CD4-positive, alpha-beta memory T cell (primary cell): ENCODE measurements around the gene AHRR. TPM values are rescaled to one million over a fixed set of nuclear protein-coding genes. Genes with fewer than 3 reads are reported as not detected.
"Not testable (repeated sequence)": the region's sequence is repeated elsewhere in the genome, so short reads cannot be mapped to it uniquely, and the experiment has no call there.

Experiments used
- CTCF ChIA-PET: fragments of 350-600 bp; sonication (Branson Sonifier 250); formaldehyde crosslinking; loops from one replicate; lab custom pipeline; 2021; ENCODE audit warnings: inconsistent platforms; ENCODE audit not compliant: partially characterized antibody; lab: Charles Lee
- POLR2A ChIA-PET: fragments of 350-600 bp; sonication (Branson Sonifier 250); formaldehyde crosslinking; loops from one replicate; lab custom pipeline; 2021; ENCODE audit not compliant: partially characterized antibody; lab: Charles Lee
- DNase-seq, 5 donors: peaks; one replicate each; pipeline versions ENCODE4 v3.0.0 to v3.0.0-alpha.2; 2020 to 2022; ENCODE audit warnings: mixed read lengths in 1 of 5
- H3K27ac ChIP-seq: one replicate; pipeline ENCODE4 v1.7.0; 2013; ENCODE audit warnings: low read depth, low read length
- H3K27me3 ChIP-seq: 2 replicates; pipeline ENCODE4 v1.7.0; 2013; ENCODE audit warnings: mild to moderate bottlenecking, low read length, moderate library complexity; ENCODE audit not compliant: insufficient read depth
- H3K36me3 ChIP-seq: 2 replicates; pipeline ENCODE4 v1.7.0; 2013; ENCODE audit warnings: mild to moderate bottlenecking, low read length, moderate library complexity; ENCODE audit not compliant: insufficient read depth
- H3K4me1 ChIP-seq: 2 replicates; pipeline ENCODE4 v1.7.0; 2013; ENCODE audit warnings: mild to moderate bottlenecking, low read length, moderate library complexity; ENCODE audit not compliant: insufficient read depth
- H3K4me3 ChIP-seq, 2 donors: one replicate each; pipeline ENCODE4 v1.7.0; 2013; ENCODE audit warnings: low read length in 2 of 2, mild to moderate bottlenecking in 1 of 2
- H3K9me3 ChIP-seq, 2 donors: one replicate each; pipeline ENCODE4 v1.7.0; 2013; ENCODE audit warnings: low read length in 2 of 2, control low read depth in 1 of 2; ENCODE audit not compliant: control insufficient read depth in 1 of 2
- H3K27ac Mint-ChIP-seq, 7 donors: one replicate each; pipeline ENCODE4 v1.8.0; 2020 to 2021; ENCODE audit warnings: mixed read lengths in 7 of 7, mild to moderate bottlenecking in 6 of 7, inconsistent platforms in 3 of 7, moderate library complexity in 3 of 7
- H3K27me3 Mint-ChIP-seq, 2 donors: one replicate each; pipeline ENCODE4 v1.8.0; 2020 to 2021; ENCODE audit warnings: mixed read lengths in 2 of 2
- H3K36me3 Mint-ChIP-seq, 2 donors: one replicate each; pipeline ENCODE4 v1.8.0; 2020 to 2021; ENCODE audit warnings: mixed read lengths in 2 of 2, inconsistent platforms in 1 of 2, mild to moderate bottlenecking in 1 of 2
- H3K4me1 Mint-ChIP-seq, 4 donors: one replicate each; pipeline ENCODE4 v1.8.0; 2020 to 2021; ENCODE audit warnings: mixed read lengths in 4 of 4, mild to moderate bottlenecking in 1 of 4
- H3K4me3 Mint-ChIP-seq, 8 donors: one replicate each; pipeline ENCODE4 v1.8.0; 2020 to 2021; ENCODE audit warnings: mixed read lengths in 8 of 8, mild to moderate bottlenecking in 7 of 8, moderate library complexity in 6 of 8, inconsistent platforms in 3 of 8
- H3K9me3 Mint-ChIP-seq, 8 donors: one replicate each; pipeline ENCODE4 v1.8.0; 2020 to 2021; ENCODE audit warnings: mixed read lengths in 8 of 8, mild to moderate bottlenecking in 5 of 8, inconsistent platforms in 3 of 8, moderate library complexity in 1 of 8
- intact Hi-C: fragments of 100-400 bp; cut with micrococcal nuclease; formaldehyde crosslinking; loops from one replicate; pipeline ENCODE4 v1.15.1; 2023
- polyA plus RNA-seq, 2 donors: library from polyadenylated mRNA; unstranded; fragments of 300-500 nt; fragmentation: Illumina TruSeq; gene quantifications; one replicate each; pipeline ENCODE4 v1.2.3, GENCODE V29; 2021
- total RNA-seq, 2 experiments: library from RNA; stranded (reverse); gene quantifications; one replicate each; pipeline ENCODE4 v1.2.3, GENCODE V29; 2021

The AHRR gene
- total and polyA plus RNA-seq, 4 experiments from 2014 or later: 0.23 to 2.7 (median 0.74) TPM

DNA sequence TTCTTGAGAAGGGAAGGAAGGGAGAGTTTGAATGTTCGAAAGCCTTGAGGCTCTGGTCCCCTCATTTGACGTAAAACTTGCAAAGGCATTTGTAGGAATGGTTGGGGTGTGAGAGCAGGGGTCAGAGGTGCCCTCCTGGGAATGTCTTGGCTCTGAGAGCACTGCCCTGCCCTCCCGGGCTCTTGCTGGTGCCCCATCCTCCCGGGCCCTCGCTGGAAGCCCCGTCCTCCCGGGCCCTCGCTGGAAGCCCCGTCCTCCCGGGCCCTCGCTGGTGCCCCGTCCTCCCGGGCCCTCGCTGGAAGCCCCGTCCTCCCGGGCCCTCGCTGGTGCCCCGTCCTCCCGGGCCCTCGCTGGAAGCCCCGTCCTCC, 48.3 kb downstream of the AHRR start:
- H3K9me3 Mint-ChIP-seq: peaks cover 0 to 18% (median 9%) of the 10 kb centered on the region in 8 donors
- CTCF ChIA-PET: interaction anchor here (1.4 kb wide), 1 partner anchor 8 kb away, joined by 3 read pairs; no protein-coding TSS in a partner anchor

DNA sequence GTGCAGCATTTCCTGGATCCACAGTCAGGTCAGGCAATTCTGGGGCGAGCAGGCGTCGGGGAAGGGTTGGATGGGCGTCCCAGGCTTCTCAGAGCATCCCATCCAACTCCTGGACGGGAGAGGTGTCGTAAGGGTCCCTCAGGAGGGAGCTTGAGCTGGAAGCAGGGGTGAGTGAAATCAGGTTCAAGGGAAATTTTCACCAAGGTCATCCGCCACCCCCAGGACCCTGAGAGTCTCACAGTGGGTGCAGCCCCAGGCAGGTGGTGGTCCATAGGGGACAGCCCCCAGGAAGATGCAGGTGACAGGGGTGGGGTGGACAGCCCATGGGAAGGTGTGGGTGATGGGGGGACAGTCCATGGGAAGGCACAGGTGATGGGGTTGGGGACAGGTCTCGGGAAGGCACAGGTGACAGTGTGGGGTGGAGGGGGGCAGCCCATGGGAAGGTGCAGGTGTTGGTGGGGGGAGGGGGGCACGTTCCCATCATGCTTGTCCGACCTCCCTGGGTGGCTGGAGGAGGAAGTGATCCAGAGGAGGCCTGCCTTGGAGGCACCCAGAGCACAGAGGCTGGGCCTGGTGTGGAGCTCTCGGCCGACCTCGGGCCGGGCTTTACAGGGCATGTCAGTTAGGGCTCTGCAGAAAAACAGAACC, 48.9 kb downstream of the AHRR start:
- Mint-ChIP-seq H3K27ac (peak overlapping the region in 1 of 7 donors; percentile 36), H3K36me3 (no peaks in the 10 kb centered on the region), H3K27me3 (peaks cover 7 to 17% of the 10 kb centered on the region in 2 donors), H3K4me3 (no peak overlapping the region), H3K4me1 (peaks cover 6 to 19% (median 13%) of the 10 kb centered on the region in 4 donors), H3K9me3 (peaks cover 0 to 13% (median 3%) of the 10 kb centered on the region in 8 donors)
- H3K27ac ChIP-seq: no peak overlapping the region
- no peak for DNase-seq
- no peaks in the 10 kb centered on the region for H3K36me3 ChIP-seq
- H3K27me3 ChIP-seq: no peaks in the 10 kb centered on the region
- intact Hi-C loops: no loop called here
- ChIA-PET CTCF (no interaction called here), POLR2A (no interaction called here)
- H3K4me3 ChIP-seq: no peak overlapping the region
- no peaks in the 10 kb centered on the region for H3K9me3 ChIP-seq
- peaks cover 15% of the 10 kb centered on the region for H3K4me1 ChIP-seq

More for the DNA sequence above, 48.3 kb downstream of the AHRR start:
- H3K36me3 Mint-ChIP-seq, H3K36me3 ChIP-seq, H3K4me3 ChIP-seq, H3K9me3 ChIP-seq, DNase-seq, intact Hi-C loops, H3K27me3 ChIP-seq, H3K27ac ChIP-seq, POLR2A ChIA-PET, H3K27ac Mint-ChIP-seq: not testable (repeated sequence)
- Mint-ChIP-seq H3K4me3 (peak overlapping the region in 1 of 8 donors; percentile 2), H3K27me3 (peaks cover 7 to 15% of the 10 kb centered on the region in 2 donors), H3K4me1 (peaks cover 6 to 19% (median 13%) of the 10 kb centered on the region in 4 donors)
- H3K4me1 ChIP-seq: peaks cover 15% of the 10 kb centered on the region

DNA sequence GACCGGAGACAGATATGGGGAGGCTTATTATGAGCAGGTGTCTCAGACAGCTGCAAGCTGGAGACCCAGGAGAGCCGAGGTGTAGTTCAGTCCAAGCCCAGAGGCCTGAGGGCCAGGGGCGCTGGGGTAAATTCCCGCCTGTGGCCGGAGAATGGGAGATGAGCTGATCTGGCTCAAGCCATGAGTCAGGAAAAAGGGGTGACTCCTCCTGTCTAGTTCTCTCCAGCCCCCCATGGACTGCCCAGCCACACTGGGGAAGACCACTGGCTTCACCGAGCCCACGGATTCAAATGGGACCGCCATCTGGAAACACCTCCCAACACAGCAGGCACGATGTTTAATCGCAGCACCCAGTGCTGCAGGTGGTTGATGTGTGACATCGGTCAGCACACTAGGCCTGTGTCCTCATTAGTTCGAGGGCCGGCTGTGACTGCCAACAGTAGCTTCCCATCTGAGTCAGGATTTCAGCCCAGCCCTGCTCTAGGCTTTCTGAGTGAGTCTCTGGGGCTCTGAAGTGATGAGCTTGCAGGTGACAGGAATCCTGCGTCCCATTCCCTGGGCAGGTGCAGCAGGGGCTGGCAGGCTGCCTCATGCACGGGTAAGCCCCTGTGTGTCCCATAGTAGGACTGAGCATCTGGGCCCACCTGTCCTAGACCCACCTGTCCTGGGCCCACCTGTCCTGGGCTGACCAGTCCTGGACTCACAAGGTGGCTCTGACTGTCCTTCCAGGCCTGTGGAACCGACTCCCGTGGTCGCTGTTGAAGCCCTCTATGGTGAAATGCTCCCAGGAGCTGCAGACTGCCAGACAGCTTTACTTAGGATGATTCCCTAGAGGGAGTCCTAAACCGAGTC, 49.7 kb downstream of the AHRR start:
- Histone ChIP-seq H3K27me3 (no peaks in the 10 kb centered on the region), H3K4me1 (peaks cover 15% of the 10 kb centered on the region), H3K27ac (no peak overlapping the region), H3K36me3 (no peaks in the 10 kb centered on the region), H3K4me3 (no peak overlapping the region), H3K9me3 (no peaks in the 10 kb centered on the region)
- ChIA-PET CTCF (no interaction called here), POLR2A (no interaction called here)
- Mint-ChIP-seq H3K36me3 (no peaks in the 10 kb centered on the region), H3K27me3 (peaks cover 7 to 17% of the 10 kb centered on the region in 2 donors), H3K27ac (no peak overlapping the region), H3K9me3 (peaks cover 0 to 6% (median 0%) of the 10 kb centered on the region in 8 donors), H3K4me3 (no peak overlapping the region), H3K4me1 (peaks cover 6 to 19% (median 13%) of the 10 kb centered on the region in 4 donors)
- DNase-seq: no peak
- intact Hi-C loops: no loop called here

DNA sequence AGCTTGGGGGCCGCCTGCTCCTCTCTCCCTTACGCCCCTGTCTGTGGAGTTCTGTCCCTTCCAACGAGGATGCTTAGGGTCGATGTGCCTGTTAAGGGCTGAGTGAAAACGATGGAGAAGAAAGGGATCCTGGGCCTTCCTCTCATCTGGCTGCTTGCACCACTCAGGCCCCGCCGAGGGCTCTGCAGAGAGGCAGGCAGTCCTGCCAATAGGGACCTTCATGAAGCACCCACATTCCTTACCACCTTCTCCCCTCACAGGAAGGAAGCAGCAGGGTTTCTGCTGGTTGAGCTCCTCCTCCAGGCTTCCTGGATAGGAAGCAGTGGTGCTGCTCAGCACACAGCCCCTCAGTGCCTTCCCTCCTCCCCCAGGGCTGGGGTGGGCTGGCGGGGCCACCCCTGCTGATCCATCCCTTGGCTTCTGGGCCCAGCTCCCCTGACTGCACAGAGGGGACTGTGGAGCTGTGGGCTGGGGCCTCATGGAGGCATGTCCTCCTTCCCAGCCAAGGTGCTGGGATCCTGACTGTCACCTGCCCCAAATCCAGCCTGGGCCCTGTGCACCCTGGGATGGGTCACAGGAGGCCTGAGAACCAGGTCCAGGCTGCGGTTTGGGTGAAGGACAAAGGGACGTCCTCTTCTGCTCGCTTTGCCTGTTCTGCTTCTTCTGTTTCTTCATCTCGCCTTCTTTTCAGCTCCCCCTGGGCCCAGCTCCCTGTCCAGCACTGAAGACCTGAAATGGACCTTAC, 50.5 kb downstream of the AHRR start:
- no peaks in the 10 kb centered on the region for H3K9me3 ChIP-seq
- peaks cover 7 to 14% of the 10 kb centered on the region in 2 donors for H3K27me3 Mint-ChIP-seq
- no peak overlapping the region for H3K4me3 ChIP-seq
- no peaks in the 10 kb centered on the region for H3K36me3 ChIP-seq
- H3K4me1 Mint-ChIP-seq: peaks cover 6 to 19% (median 13%) of the 10 kb centered on the region in 4 donors
- H3K36me3 Mint-ChIP-seq: no peaks in the 10 kb centered on the region
- H3K27me3 ChIP-seq: no peaks in the 10 kb centered on the region
- POLR2A ChIA-PET: no interaction called here
- no peak overlapping the region for H3K27ac Mint-ChIP-seq
- no peak overlapping the region for H3K4me3 Mint-ChIP-seq
- DNase-seq: no peak
- no peaks in the 10 kb centered on the region for H3K9me3 Mint-ChIP-seq
- peaks cover 15% of the 10 kb centered on the region for H3K4me1 ChIP-seq
- no peak overlapping the region for H3K27ac ChIP-seq
- CTCF ChIA-PET: no interaction called here
- intact Hi-C loops: no loop called here

DNA sequence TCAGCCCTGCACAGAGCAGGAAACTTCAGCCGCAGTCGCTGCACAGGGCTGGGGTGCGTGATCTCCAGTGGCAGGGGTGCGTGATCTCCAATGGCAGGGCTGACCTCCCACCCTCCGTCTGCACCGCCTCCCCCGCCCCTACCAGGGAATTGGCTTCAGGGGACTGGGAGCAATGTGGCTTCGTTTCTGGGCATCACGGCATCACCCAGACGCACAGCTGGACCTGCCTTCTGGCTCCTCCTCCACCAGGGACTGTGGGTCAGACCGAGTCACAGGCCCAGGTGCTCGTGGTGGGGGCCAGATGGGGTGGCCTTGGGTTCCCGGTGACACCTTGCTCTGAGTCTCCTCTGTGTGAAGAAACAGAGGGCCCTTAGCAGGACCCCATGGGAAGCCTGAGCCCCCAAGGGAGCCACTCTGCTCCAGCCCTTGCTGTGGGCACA, 51.1 kb downstream of the AHRR start:
- Histone ChIP-seq H3K9me3 (no peaks in the 10 kb centered on the region), H3K27ac (no peak overlapping the region), H3K4me3 (no peak overlapping the region), H3K36me3 (no peaks in the 10 kb centered on the region), H3K27me3 (no peaks in the 10 kb centered on the region), H3K4me1 (peaks cover 15% of the 10 kb centered on the region)
- peaks cover 7 to 11% of the 10 kb centered on the region in 2 donors for H3K27me3 Mint-ChIP-seq
- ChIA-PET POLR2A (no interaction called here), CTCF (no interaction called here)
- peaks cover 6 to 19% (median 13%) of the 10 kb centered on the region in 4 donors for H3K4me1 Mint-ChIP-seq
- H3K27ac Mint-ChIP-seq: no peak overlapping the region
- H3K9me3 Mint-ChIP-seq: no peaks in the 10 kb centered on the region
- H3K4me3 Mint-ChIP-seq: no peak overlapping the region
- H3K36me3 Mint-ChIP-seq: no peaks in the 10 kb centered on the region
- intact Hi-C loops: no loop called here
- DNase-seq: peak in 1 of 5 donors; percentile 34

DNA sequence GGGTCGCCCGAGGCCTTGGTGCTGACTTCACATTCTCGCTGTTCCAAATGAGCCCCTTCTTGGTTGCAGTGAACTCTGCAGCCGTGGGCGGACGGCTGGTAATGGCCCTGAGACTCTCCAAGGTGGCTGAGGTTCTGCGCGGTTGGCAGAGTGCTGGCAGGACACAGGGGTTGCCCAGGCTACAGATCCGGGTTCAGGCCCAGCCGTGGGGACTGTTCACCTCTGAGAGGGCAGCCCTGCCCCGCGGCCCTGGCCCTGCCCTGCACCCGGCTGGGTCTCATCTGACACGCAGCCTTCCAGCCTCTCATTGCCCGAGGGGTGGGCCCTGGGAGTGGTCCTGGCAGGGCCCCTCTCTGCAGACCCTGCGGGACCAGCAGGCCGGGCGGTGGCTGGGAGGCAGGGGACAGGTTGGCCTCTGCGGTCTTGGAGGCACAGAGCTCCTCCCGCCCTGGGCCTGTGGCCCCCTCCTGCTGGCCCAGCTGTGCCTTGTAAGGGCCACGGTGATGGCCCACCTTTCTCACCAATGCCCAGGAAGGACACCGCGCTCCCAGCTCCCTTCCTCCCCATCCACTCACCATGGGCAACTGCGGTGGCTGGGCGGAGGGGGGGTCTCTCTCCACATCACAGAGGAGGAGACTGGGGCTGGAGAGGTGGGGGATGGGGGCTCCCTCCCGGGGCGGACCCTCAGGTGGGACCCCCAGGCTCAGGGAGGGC, 51.6 kb downstream of the AHRR start:
- ChIA-PET POLR2A (interaction anchor here (0.7 kb wide), 1 partner anchor 10 kb away, joined by 4 read pairs; no protein-coding TSS in a partner anchor), CTCF (no interaction called here)
- no peaks in the 10 kb centered on the region for H3K27me3 ChIP-seq
- Mint-ChIP-seq H3K4me1 (peaks cover 6 to 19% (median 13%) of the 10 kb centered on the region in 4 donors), H3K27ac (no peak overlapping the region), H3K4me3 (no peak overlapping the region), H3K36me3 (no peaks in the 10 kb centered on the region), H3K27me3 (peaks cover 7 to 11% of the 10 kb centered on the region in 2 donors), H3K9me3 (no peaks in the 10 kb centered on the region)
- H3K4me1 ChIP-seq: peaks cover 15% of the 10 kb centered on the region
- no peak overlapping the region for H3K27ac ChIP-seq
- H3K4me3 ChIP-seq: no peak overlapping the region
- H3K9me3 ChIP-seq: no peaks in the 10 kb centered on the region
- DNase-seq: no peak
- intact Hi-C loops: no loop called here
- no peaks in the 10 kb centered on the region for H3K36me3 ChIP-seq
